ENCODE results near the gene SRXN1. TPM values are rescaled to one million over a fixed set of nuclear protein-coding genes. Genes with fewer than 3 reads are reported as not detected.

Gene SRXN1
- total and polyA plus RNA-seq, 4 experiments from 2014 or later, result 6.9 to 17.2 (median 8.9) TPM

DNA sequence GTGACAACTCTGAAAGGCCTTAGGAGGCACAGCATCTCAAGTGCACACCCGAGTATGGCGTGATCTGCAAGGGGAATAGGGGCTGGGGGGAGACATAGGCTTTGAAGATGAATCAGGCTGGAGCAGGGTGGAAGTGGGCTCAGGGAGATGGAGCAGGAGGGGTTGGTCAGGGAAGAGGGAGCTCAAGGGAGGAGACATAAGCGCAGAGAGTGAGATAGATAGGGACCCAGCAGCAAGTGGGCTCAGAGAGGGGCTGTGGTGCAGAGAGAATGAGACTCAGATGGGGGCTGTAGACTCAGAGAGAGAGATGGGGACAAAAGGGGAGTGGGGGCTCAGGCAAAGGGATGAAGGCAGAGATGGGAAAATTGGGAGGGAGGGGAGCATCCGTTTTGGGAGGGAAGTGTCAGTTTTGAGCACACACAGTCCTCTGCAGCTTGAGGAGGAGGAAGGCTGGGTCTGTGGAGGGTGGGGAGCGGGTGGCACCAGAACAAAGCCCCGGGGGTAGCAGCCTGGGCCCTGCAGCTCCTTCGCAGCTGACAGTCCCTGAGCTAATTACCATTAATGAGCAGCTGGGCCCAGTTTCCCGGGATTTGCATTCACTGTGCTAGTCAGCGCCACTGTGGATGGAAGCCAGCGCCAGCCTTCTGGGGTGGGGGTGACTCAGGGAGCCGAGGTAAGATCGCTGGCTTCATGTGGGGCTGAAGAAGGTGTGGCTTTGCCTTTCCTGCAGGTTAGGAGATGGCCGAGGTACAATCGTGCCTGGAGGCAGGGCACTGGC lies 18.7 kb downstream of the SRXN1 start:
- intact Hi-C loops (cut with micrococcal nuclease), result no loop called here
- Histone ChIP-seq H3K27ac (ENCODE audit: low read depth, low read length) (no peak overlapping the region), H3K9me3 (ENCODE audit: control insufficient read depth in 1 of 2, low read length in 2 of 2) (no peaks in the 10 kb centered on the region), H3K4me3 (ENCODE audit: low read length in 2 of 2) (no peak overlapping the region), H3K27me3 (ENCODE audit: insufficient read depth, low read length) (no peaks in the 10 kb centered on the region), H3K36me3 (ENCODE audit: insufficient read depth, low read length) (no peaks in the 10 kb centered on the region), H3K4me1 (ENCODE audit: insufficient read depth, low read length) (no peaks in the 10 kb centered on the region)
- Mint-ChIP-seq H3K4me3 (no peak overlapping the region), H3K27me3 (peaks cover 11 to 14% of the 10 kb centered on the region in 2 donors), H3K27ac (no peak overlapping the region), H3K36me3 (no peaks in the 10 kb centered on the region), H3K4me1 (no peaks in the 10 kb centered on the region), H3K9me3 (no peaks in the 10 kb centered on the region)
- ChIA-PET POLR2A (ENCODE audit: partially characterized antibody) (no interaction called here), CTCF (ENCODE audit: partially characterized antibody) (no interaction called here)
- DNase-seq, result no peak

- no peaks in the 10 kb centered on the region for H3K36me3 ChIP-seq (ENCODE audit: insufficient read depth, low read length)
- no peaks in the 10 kb centered on the region for H3K4me1 ChIP-seq (ENCODE audit: insufficient read depth, low read length)
- Mint-ChIP-seq H3K9me3 (no peaks in the 10 kb centered on the region), H3K27me3 (peaks cover 14 to 17% of the 10 kb centered on the region in 2 donors), H3K27ac (no peak overlapping the region), H3K36me3 (no peaks in the 10 kb centered on the region), H3K4me1 (no peaks in the 10 kb centered on the region), H3K4me3 (no peak overlapping the region)
- H3K9me3 ChIP-seq (ENCODE audit: control insufficient read depth in 1 of 2, low read length in 2 of 2), result no peaks in the 10 kb centered on the region
- no peaks in the 10 kb centered on the region for H3K27me3 ChIP-seq (ENCODE audit: insufficient read depth, low read length)
- no peak for DNase-seq
- ChIA-PET POLR2A (ENCODE audit: partially characterized antibody) (no interaction called here), CTCF (ENCODE audit: partially characterized antibody) (interaction anchor here (0.7 to 3.8 kb wide), 3 partner anchors 14 to 21 kb away, joined by 3 to 12 read pairs (median 4); no protein-coding TSS in a partner anchor)
- H3K27ac ChIP-seq (ENCODE audit: low read depth, low read length), result no peak overlapping the region
- intact Hi-C loops (cut with micrococcal nuclease), result no loop called here
- no peak overlapping the region for H3K4me3 ChIP-seq (ENCODE audit: low read length in 2 of 2)
Measured at GRCh38 chr20:631101-631500, 21.9 kb downstream of the SRXN1 start.

GRCh38 chr20:626579-626978 lies 26.4 kb downstream of the SRXN1 start:
- Mint-ChIP-seq H3K9me3 (peaks cover 0 to 6% (median 2%) of the 10 kb centered on the region in 8 donors), H3K4me3 (no peak overlapping the region), H3K36me3 (no peaks in the 10 kb centered on the region), H3K27ac (no peak overlapping the region), H3K4me1 (no peaks in the 10 kb centered on the region), H3K27me3 (peaks cover 13 to 35% of the 10 kb centered on the region in 2 donors)
- no peak for DNase-seq
- POLR2A ChIA-PET (ENCODE audit: partially characterized antibody), result no interaction called here
- Histone ChIP-seq H3K27me3 (ENCODE audit: insufficient read depth, low read length) (no peaks in the 10 kb centered on the region), H3K9me3 (ENCODE audit: control insufficient read depth in 1 of 2, low read length in 2 of 2) (no peaks in the 10 kb centered on the region), H3K27ac (ENCODE audit: low read depth, low read length) (no peak overlapping the region), H3K4me3 (ENCODE audit: low read length in 2 of 2) (no peak overlapping the region), H3K4me1 (ENCODE audit: insufficient read depth, low read length) (no peaks in the 10 kb centered on the region), H3K36me3 (ENCODE audit: insufficient read depth, low read length) (no peaks in the 10 kb centered on the region)
- intact Hi-C loops (cut with micrococcal nuclease), result no loop called here
- CTCF ChIA-PET (ENCODE audit: partially characterized antibody), result no interaction called here

DNA sequence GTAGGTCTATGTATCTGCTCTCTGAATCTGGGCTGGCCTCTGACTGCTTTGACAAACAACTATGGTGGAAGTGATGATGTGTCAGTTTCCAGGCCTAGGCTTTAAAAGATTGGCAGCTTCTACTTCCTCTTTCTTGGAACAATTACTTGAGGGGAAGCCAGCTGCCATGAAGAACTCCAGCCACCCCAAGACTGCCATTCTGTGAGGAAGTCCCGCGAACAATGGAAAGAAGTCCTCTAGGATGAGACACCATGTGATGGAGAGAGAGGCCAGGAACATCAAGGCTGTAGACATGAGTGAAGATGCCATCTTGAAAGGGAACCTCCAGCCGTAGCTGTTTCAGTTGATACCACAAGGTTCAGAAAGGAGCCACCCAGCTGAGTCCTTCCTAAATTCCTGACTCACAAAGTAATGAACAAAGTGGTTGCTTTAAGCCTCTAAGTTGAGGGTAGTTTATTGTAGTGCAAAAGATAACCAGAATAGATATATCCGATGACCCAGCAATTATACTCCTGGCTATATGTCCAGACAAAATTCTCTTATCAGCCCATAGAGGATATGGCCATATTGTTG lies 27.6 kb downstream of the SRXN1 start:
- Mint-ChIP-seq H3K4me3 (no peak overlapping the region), H3K4me1 (no peaks in the 10 kb centered on the region), H3K9me3 (peaks cover 0 to 6% (median 2%) of the 10 kb centered on the region in 8 donors), H3K27ac (no peak overlapping the region), H3K27me3 (peaks cover 10 to 42% of the 10 kb centered on the region in 2 donors), H3K36me3 (no peaks in the 10 kb centered on the region)
- intact Hi-C loops (cut with micrococcal nuclease), result no loop called here
- DNase-seq, result no peak
- ChIA-PET POLR2A (ENCODE audit: partially characterized antibody) (no interaction called here), CTCF (ENCODE audit: partially characterized antibody) (no interaction called here)
- no peaks in the 10 kb centered on the region for H3K9me3 ChIP-seq (ENCODE audit: control insufficient read depth in 1 of 2, low read length in 2 of 2)
- no peaks in the 10 kb centered on the region for H3K36me3 ChIP-seq (ENCODE audit: insufficient read depth, low read length)
- no peak overlapping the region for H3K27ac ChIP-seq (ENCODE audit: low read depth, low read length)
- H3K4me1 ChIP-seq (ENCODE audit: insufficient read depth, low read length), result no peaks in the 10 kb centered on the region
- H3K4me3 ChIP-seq (ENCODE audit: low read length in 2 of 2), result no peak overlapping the region
- H3K27me3 ChIP-seq (ENCODE audit: insufficient read depth, low read length), result no peaks in the 10 kb centered on the region

- peaks cover 0 to 6% (median 3%) of the 10 kb centered on the region in 8 donors for H3K9me3 Mint-ChIP-seq
- H3K36me3 ChIP-seq (ENCODE audit: insufficient read depth, low read length), result no peaks in the 10 kb centered on the region
- H3K4me1 ChIP-seq (ENCODE audit: insufficient read depth, low read length), result no peaks in the 10 kb centered on the region
- H3K9me3 ChIP-seq (ENCODE audit: control insufficient read depth in 1 of 2, low read length in 2 of 2), result no peaks in the 10 kb centered on the region
- H3K36me3 Mint-ChIP-seq, result no peaks in the 10 kb centered on the region
- CTCF ChIA-PET (ENCODE audit: partially characterized antibody), result no interaction called here
- H3K27ac ChIP-seq (ENCODE audit: low read depth, low read length), result no peak overlapping the region
- no peak for DNase-seq
- peaks cover 21 to 49% of the 10 kb centered on the region in 2 donors for H3K27me3 Mint-ChIP-seq
- no peak overlapping the region for H3K4me3 Mint-ChIP-seq
- intact Hi-C loops (cut with micrococcal nuclease), result no loop called here
- H3K4me3 ChIP-seq (ENCODE audit: low read length in 2 of 2), result no peak overlapping the region
- POLR2A ChIA-PET (ENCODE audit: partially characterized antibody), result no interaction called here
- no peak overlapping the region for H3K27ac Mint-ChIP-seq
- H3K27me3 ChIP-seq (ENCODE audit: insufficient read depth, low read length), result no peaks in the 10 kb centered on the region
- no peaks in the 10 kb centered on the region for H3K4me1 Mint-ChIP-seq
Measured at GRCh38 chr20:623704-624103, 29.3 kb downstream of the SRXN1 start.

DNA sequence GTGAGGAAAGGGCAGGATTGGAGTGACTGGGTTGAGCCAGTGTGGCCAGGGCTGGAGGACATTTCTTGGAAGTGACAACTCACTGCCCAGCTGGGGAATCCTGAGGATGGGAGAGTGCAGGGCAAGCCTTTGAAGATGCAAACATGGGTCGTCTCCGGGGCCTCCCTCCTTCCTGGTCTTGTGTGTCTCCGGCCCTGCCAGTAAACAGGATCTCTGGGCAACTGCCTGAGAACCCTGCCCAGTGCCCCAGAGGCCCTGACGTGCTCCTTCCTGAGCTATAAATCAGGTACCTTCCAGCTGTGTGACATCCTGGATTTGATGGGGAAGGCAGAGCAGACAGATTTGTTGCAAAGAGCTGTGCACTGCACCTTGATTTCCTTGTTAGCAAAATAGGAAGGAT lies 30.0 kb downstream of the SRXN1 start:
- H3K9me3 ChIP-seq (ENCODE audit: control insufficient read depth in 1 of 2, low read length in 2 of 2), result no peaks in the 10 kb centered on the region
- H3K27me3 Mint-ChIP-seq, result peaks cover 21 to 54% of the 10 kb centered on the region in 2 donors
- ChIA-PET CTCF (ENCODE audit: partially characterized antibody) (no interaction called here), POLR2A (ENCODE audit: partially characterized antibody) (no interaction called here)
- H3K4me1 Mint-ChIP-seq, result no peaks in the 10 kb centered on the region
- no peak for DNase-seq
- no peaks in the 10 kb centered on the region for H3K36me3 ChIP-seq (ENCODE audit: insufficient read depth, low read length)
- H3K27me3 ChIP-seq (ENCODE audit: insufficient read depth, low read length), result no peaks in the 10 kb centered on the region
- H3K4me1 ChIP-seq (ENCODE audit: insufficient read depth, low read length), result no peaks in the 10 kb centered on the region
- H3K4me3 Mint-ChIP-seq, result no peak overlapping the region
- no peak overlapping the region for H3K4me3 ChIP-seq (ENCODE audit: low read length in 2 of 2)
- peaks cover 1 to 12% (median 6%) of the 10 kb centered on the region in 8 donors for H3K9me3 Mint-ChIP-seq
- no peaks in the 10 kb centered on the region for H3K36me3 Mint-ChIP-seq
- intact Hi-C loops (cut with micrococcal nuclease), result no loop called here
- no peak overlapping the region for H3K27ac Mint-ChIP-seq
- no peak overlapping the region for H3K27ac ChIP-seq (ENCODE audit: low read depth, low read length)

DNA sequence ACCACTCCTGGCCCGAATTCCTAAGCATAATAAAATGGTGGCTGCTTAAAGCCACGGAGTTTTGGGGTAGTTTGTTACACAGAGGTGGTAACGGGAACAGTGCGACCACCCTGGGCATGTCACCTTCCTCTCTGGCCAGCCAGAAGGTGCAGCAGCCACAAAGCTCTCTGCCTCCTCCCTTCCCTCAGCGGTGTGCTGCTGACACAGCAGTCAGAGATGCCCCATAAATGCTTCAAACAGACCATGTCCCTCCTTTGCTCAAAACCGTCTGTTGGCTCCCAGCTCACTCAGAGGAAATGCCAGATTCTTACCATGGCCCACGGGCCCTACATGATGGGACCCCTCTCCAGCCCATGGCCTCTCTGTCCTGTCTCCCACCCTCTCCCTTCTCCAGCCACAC lies 30.8 kb downstream of the SRXN1 start:
- intact Hi-C loops (cut with micrococcal nuclease), result no loop called here
- Mint-ChIP-seq H3K9me3 (peaks cover 2 to 21% (median 11%) of the 10 kb centered on the region in 8 donors), H3K4me3 (no peak overlapping the region), H3K36me3 (no peaks in the 10 kb centered on the region), H3K4me1 (no peaks in the 10 kb centered on the region), H3K27me3 (peaks cover 28 to 58% of the 10 kb centered on the region in 2 donors), H3K27ac (no peak overlapping the region)
- no peak for DNase-seq
- Histone ChIP-seq H3K4me3 (ENCODE audit: low read length in 2 of 2) (no peak overlapping the region), H3K9me3 (ENCODE audit: control insufficient read depth in 1 of 2, low read length in 2 of 2) (no peaks in the 10 kb centered on the region), H3K27ac (ENCODE audit: low read depth, low read length) (no peak overlapping the region), H3K4me1 (ENCODE audit: insufficient read depth, low read length) (no peaks in the 10 kb centered on the region), H3K36me3 (ENCODE audit: insufficient read depth, low read length) (no peaks in the 10 kb centered on the region), H3K27me3 (ENCODE audit: insufficient read depth, low read length) (no peaks in the 10 kb centered on the region)
- ChIA-PET CTCF (ENCODE audit: partially characterized antibody) (no interaction called here), POLR2A (ENCODE audit: partially characterized antibody) (no interaction called here)

All from CD4-positive, alpha-beta memory T cell (primary cell).